Ovary (tissue), 9 donors: ENCODE results near the gene CHERP. TPM values are rescaled to one million over a fixed set of nuclear protein-coding genes. Genes with fewer than 3 reads are reported as not detected.
A peak's percentile ranks its signal among the peaks of the same experiment; 100 is the strongest.
"Not testable (repeated sequence)": the region's sequence is repeated elsewhere in the genome, so short reads cannot be mapped to it uniquely, and the experiment has no call there.

Source experiments
- DNase-seq, 5 donors: peaks; one replicate each; pipeline ENCODE4 v3.0.0-alpha.2; 2019 to 2020
- H3K27ac ChIP-seq, 2 donors: fragments of 200-600 bp; one replicate each; pipeline versions ENCODE4 v1.5.1 to v1.8.0; 2019 to 2022
- H3K27me3 ChIP-seq: fragments of 200-600 bp; one replicate; pipeline ENCODE4 v1.8.0; 2022
- H3K36me3 ChIP-seq: fragments of 200-600 bp; sonication (generic); one replicate; pipeline ENCODE4 v1.5.1; 2019
- H3K4me1 ChIP-seq: one replicate; pipeline ENCODE4 v1.8.1; 2013; ENCODE audit warnings: mild to moderate bottlenecking, moderate library complexity; ENCODE audit not compliant: insufficient read depth
- H3K4me3 ChIP-seq: fragments of 200-600 bp; sonication (generic); one replicate; pipeline ENCODE4 v1.5.1; 2017
- H3K9me3 ChIP-seq, 2 donors: fragments of 200-600 bp in 1 of 2; sonication (generic) in 1 of 2; one replicate each; pipeline versions ENCODE4 v1.5.1 to v1.8.1; 2013 to 2019; ENCODE audit warnings: mild to moderate bottlenecking in 1 of 2, moderate library complexity in 1 of 2
- EP300 ChIP-seq: sonication (generic); formaldehyde crosslinking; IDR thresholded peaks from one replicate; pipeline ENCODE4 v1.6.1; 2017; ENCODE audit warnings: antibody characterized with exemption
- POLR2A ChIP-seq: fragments of 450-650 bp; IDR thresholded peaks from one replicate; pipeline ENCODE4 v1.6.1; 2017; ENCODE audit warnings: antibody characterized with exemption, mild to moderate bottlenecking, moderate library complexity
- WGBS, 3 donors: extraction: QIAGEN DNeasy Blood & Tissue Kit in 1 of 3; methylation state at CpG; one replicate each; pipeline versions ENCODE4 v1.1.5 to v1.1.7; 2013 to 2017; 5-methylcytosine and 5-hydroxymethylcytosine counted together
- intact Hi-C, 4 donors: fragments of 100-400 bp; cut with DNase I; formaldehyde crosslinking; loops; one replicate each; pipeline versions ENCODE4 v1.11.0 to v1.15.1; 2022 to 2023
- polyA plus RNA-seq, 2 donors: library from polyadenylated mRNA; stranded (reverse); fragments of 200-250 nt in 1 of 2; fragments of 350-450 nt in 1 of 2; fragmentation: Illumina TruSeq in 1 of 2; extraction: RNeasy Lipid Tissue Mini Kit (QIAGEN cat#74804) in 1 of 2; gene quantifications; one replicate each; pipeline ENCODE4 v1.2.3, GENCODE V29; 2013 to 2014
- total RNA-seq, 7 donors: library from RNA; depleted of rRNA in 2 of 7; stranded (reverse); fragments of >200 nt in 2 of 7; fragmentation: NEBNext Ultra II Directional in 3 of 7; extraction: Animal tissue kit (Norgen Biotek cat#: 25700) in 3 of 7; gene quantifications; one replicate each; pipeline versions ENCODE4 v1.1.0 to v1.2.4, GENCODE V29; 2016 to 2023
- TF ChIP-seq, protein P1 (sequence below), 3 donors: fragments of 450-650 bp in 2 of 3; fragments of 200-600 bp in 1 of 3; IDR thresholded peaks; one replicate each; pipeline versions ENCODE4 v1.5.1 to v1.8.0; 2016 to 2022; ENCODE audit warnings: antibody characterized with exemption in 3 of 3, mild to moderate bottlenecking in 1 of 3
- donor health status: DM: no; HTN: no; CAD: no; lungs with moderate emphysema.
- donor health status: DM: no; HTN: no; CAD: no.
- donor health status: Bipolar disorder and iron deficiency.
- donor health status: DM: yes; HTN: yes; CAD: no.
- donor health status: DM: no; HTN: no; CAD: no.
- donor health status: DM: yes; HTN: yes; CAD: no.

CHERP gene
- total and polyA plus RNA-seq, 9 donors: 5.9 to 52.6 (median 39.7) TPM

GRCh38 chr19:16477311-16477710, 64.9 kb downstream of the CHERP start:
- Histone ChIP-seq H3K4me1 (no peaks in the 10 kb centered on the region), H3K4me3 (no peak overlapping the region), H3K9me3 (no peaks in the 10 kb centered on the region), H3K36me3 (no peaks in the 10 kb centered on the region), H3K27ac (no peak overlapping the region), H3K27me3 (no peaks in the 10 kb centered on the region)
- intact Hi-C loops: no loop called here
- DNase-seq: no peak
- 83 to 96% (median 93%) methylated on average over 1 of the region's 1 CpG for WGBS, 3 donors
- TF ChIP-seq, protein P1, sequence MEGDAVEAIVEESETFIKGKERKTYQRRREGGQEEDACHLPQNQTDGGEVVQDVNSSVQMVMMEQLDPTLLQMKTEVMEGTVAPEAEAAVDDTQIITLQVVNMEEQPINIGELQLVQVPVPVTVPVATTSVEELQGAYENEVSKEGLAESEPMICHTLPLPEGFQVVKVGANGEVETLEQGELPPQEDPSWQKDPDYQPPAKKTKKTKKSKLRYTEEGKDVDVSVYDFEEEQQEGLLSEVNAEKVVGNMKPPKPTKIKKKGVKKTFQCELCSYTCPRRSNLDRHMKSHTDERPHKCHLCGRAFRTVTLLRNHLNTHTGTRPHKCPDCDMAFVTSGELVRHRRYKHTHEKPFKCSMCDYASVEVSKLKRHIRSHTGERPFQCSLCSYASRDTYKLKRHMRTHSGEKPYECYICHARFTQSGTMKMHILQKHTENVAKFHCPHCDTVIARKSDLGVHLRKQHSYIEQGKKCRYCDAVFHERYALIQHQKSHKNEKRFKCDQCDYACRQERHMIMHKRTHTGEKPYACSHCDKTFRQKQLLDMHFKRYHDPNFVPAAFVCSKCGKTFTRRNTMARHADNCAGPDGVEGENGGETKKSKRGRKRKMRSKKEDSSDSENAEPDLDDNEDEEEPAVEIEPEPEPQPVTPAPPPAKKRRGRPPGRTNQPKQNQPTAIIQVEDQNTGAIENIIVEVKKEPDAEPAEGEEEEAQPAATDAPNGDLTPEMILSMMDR (IDR thresholded peaks at IDR 0.05): no peak
- TF ChIP-seq POLR2A: no peak
- TF ChIP-seq EP300: no peak

DNA sequence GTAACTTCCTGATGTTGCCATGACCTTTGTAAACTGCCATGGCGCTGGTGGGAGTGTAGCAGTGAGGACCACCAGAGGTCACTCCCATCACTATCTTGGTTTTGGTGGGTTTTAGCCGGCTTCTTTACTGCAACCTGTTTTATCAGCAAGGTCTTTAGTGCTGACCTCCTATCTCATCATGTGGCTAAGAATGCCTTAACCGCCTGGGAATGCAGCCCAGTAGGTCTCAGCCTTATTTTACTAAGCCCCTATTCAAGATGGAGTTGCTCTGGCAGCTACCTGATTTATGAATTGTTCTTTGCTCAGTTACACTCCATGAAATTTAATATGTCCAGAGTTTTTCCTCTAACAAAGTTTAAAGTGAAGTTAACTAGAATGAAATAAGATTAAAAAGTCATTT, 65.8 kb downstream of the CHERP start:
- intact Hi-C loops: no loop called here

DNA sequence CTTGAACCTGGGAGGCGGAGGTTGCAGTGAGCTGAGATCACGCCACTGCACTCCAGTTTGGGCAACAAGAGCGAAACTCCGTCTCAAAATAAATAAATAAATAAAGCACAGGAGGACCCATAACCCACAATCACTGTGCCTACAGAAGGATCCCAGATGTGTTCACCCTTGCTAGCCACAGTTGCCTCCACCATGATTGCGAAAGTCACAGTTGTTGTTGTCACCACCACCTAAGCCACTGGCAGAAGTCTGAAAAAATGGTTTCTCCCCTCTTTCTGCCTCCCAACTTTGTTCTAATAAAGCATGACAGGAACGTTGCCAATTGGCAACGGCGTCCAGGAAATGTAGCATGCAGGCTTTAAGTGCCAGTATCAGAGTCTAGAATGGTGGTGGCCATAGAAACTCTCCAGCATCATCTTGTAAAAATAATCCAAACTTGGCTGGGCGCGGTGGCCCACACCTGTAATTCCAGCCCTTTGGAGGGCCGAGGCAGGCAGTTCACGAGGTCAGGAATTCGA, 68.3 kb downstream of the CHERP start:
- 88 to 91% (median 91%) methylated on average over 13 of the region's 13 CpGs for WGBS, 3 donors
- Histone ChIP-seq H3K9me3 (no peaks in the 10 kb centered on the region), H3K27ac (no peak overlapping the region), H3K27me3 (no peaks in the 10 kb centered on the region), H3K36me3 (no peaks in the 10 kb centered on the region), H3K4me3 (no peak overlapping the region), H3K4me1 (no peaks in the 10 kb centered on the region)
- no peak for DNase-seq
- TF ChIP-seq POLR2A (no peak), EP300 (no peak)
- TF ChIP-seq, protein P1 (IDR thresholded peaks at IDR 0.05): no peak
- intact Hi-C loops: no loop called here

More for the DNA sequence above, 65.8 kb downstream of the CHERP start:
- WGBS, 3 donors: 47 to 53% (median 50%) methylated on average over 3 of the region's 3 CpGs
- Histone ChIP-seq H3K36me3 (no peaks in the 10 kb centered on the region), H3K27me3 (no peaks in the 10 kb centered on the region), H3K27ac (no peak overlapping the region), H3K9me3 (no peaks in the 10 kb centered on the region), H3K4me1 (no peaks in the 10 kb centered on the region), H3K4me3 (no peak overlapping the region)
- TF ChIP-seq EP300 (no peak), POLR2A (no peak)
- TF ChIP-seq, protein P1 (IDR thresholded peaks at IDR 0.05): no peak
- DNase-seq: no peak

- TF ChIP-seq, protein P1 (IDR thresholded peaks at IDR 0.05): no peak
- TF ChIP-seq EP300 (no peak), POLR2A (no peak)
- Histone ChIP-seq H3K36me3 (no peaks in the 10 kb centered on the region), H3K4me3 (no peak overlapping the region), H3K9me3 (no peaks in the 10 kb centered on the region), H3K27ac (no peak overlapping the region), H3K4me1 (no peaks in the 10 kb centered on the region), H3K27me3 (no peaks in the 10 kb centered on the region)
- intact Hi-C loops: no loop called here
- DNase-seq: no peak
- 70 to 98% (median 96%) methylated on average over 2 of the region's 2 CpGs for WGBS, 3 donors
Measured at GRCh38 chr19:16472992-16473391, 69.2 kb downstream of the CHERP start.

- H3K36me3 ChIP-seq, intact Hi-C loops, H3K4me1 ChIP-seq, DNase-seq, H3K27ac ChIP-seq, H3K27me3 ChIP-seq, H3K9me3 ChIP-seq: not testable (repeated sequence)
- H3K4me3 ChIP-seq: peak overlapping the region; percentile 91
- WGBS, 3 donors: 36 to 59% (median 40%) methylated on average over 2 of the region's 2 CpGs
Measured at GRCh38 chr19:16472559-16472899, 69.7 kb downstream of the CHERP start.
